GM19452 (cell line): ENCODE data around the gene WNT3A.

Experiments used
- ATAC-seq: cut with Tn5 transposase; IDR thresholded peaks from one replicate; pipeline ENCODE4 v1.9.1; 2021; ENCODE audit not compliant: unreplicated experiment

WNT3A gene

GRCh38 chr1:227999056-227999930 is 7.5 kb upstream of the WNT3A start:
- peak; percentile 91 for ATAC-seq

- no peak for ATAC-seq
These were observed 6.4 kb upstream of the WNT3A start for GRCh38 chr1:228000416-228000815.

- no peak for ATAC-seq
These were observed 5.8 kb upstream of the WNT3A start for GRCh38 chr1:228000836-228001563.

GRCh38 chr1:228001738-228002535 is 4.9 kb upstream of the WNT3A start:
- no peak for ATAC-seq

GRCh38 chr1:228002792-228003191 is 4.0 kb upstream of the WNT3A start:
- ATAC-seq, result no peak

- no peak for ATAC-seq
These were observed 3.1 kb upstream of the WNT3A start for GRCh38 chr1:228003461-228004330.

GRCh38 chr1:228004331-228004855 is 2.4 kb upstream of the WNT3A start:
- ATAC-seq, result peak; percentile 49

- ATAC-seq, result no peak
These were observed 1.8 kb upstream of the WNT3A start for GRCh38 chr1:228004856-228005462.

GRCh38 chr1:228005511-228006033 is 1.2 kb upstream of the WNT3A start:
- no peak for ATAC-seq

- no peak for ATAC-seq
These were observed 588 bp upstream of the WNT3A start for GRCh38 chr1:228006034-228006785.

GRCh38 chr1:228007049-228007800 is 427 bp downstream of the WNT3A start:
- no peak for ATAC-seq

- no peak for ATAC-seq
These were observed 1.1 kb downstream of the WNT3A start for GRCh38 chr1:228007801-228008341.

- ATAC-seq, result no peak
These were observed 1.8 kb downstream of the WNT3A start for GRCh38 chr1:228008391-228009115.

- no peak for ATAC-seq
These were observed 2.5 kb downstream of the WNT3A start for GRCh38 chr1:228009116-228009827.

- no peak for ATAC-seq
These were observed 3.3 kb downstream of the WNT3A start for GRCh38 chr1:228009828-228010775.
